GM19193 (cell line): ENCODE results near the gene WDR27.

ENCODE experiments used
- POLR2A ChIP-seq: IDR thresholded peaks from 4 replicates; pipeline ENCODE4 v1.6.1; 2011; ENCODE audit not compliant: insufficient read depth, insufficient read length; ENCODE audit errors: extremely low read depth

WDR27 gene

DNA sequence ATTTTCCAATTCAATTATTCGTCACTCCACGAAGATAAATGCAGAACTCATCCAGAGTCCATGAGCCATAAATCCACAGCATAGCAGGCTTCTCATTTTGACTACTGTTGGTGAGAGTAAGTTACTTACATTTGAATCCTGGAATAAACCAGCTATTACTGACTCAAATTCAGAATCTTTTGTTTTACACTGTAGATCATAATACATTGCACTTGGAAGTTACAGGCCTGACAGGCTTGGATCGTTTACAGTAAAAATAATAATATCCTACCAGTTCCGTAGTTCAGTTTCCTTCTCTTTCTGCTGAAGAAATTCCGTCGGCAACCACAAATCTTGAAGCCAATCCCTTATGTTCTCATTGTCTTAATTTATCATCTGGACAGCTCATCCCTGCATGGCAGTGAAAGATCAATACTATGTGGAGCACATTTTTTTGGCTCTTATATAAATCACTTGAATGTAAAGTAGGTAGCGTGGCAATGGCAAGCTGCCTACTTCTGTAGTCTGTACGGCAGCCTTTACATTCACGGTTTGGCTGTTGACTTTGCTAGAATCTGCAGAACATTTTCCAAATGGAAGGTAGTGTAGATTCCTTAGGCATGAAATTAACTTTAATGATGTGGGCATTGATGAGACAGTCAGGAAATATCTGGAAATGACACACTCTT, 142.9 kb downstream of the WDR27 start:
- no peak for TF ChIP-seq POLR2A

DNA sequence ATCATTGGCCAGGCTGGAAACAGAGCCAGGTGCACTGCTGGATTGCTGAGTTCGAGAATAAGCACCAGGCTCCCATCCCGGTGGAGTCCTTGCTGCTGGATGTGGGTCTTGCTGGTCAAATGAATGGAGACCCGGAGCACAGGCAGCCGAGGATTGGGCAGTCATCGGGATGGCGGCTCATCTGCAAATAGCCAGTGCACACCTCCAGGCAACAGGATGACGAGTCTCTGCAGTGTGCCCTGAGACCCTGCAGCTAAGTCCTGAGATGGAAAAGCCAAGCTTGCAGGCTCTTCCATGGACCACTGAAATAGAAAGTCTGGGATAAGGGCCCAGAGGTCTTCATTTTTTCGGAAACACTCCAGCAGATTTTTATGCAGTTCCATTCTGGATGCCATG, 143.5 kb downstream of the WDR27 start:
- TF ChIP-seq POLR2A, result no peak

DNA sequence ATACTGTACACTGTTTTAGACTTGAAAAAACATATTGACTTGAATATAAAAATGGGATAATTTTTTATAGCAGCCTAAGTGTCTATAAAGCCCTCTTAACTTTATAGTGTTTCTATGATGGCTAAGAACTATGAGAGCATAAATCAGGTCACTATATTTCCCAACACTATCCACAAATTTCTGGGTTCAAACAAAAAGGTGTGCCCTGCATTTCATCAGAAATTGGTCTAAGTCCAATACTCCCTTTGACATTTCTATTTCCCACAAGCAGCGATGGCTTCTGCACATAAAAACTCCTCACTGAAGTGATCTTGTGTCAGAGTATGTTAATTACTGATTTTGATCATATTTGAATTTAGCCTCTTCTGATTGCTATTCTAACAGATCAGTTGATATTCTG, 143.9 kb downstream of the WDR27 start:
- TF ChIP-seq POLR2A, result no peak

- no peak for TF ChIP-seq POLR2A
Measured at GRCh38 chr6:169556758-169557548, 144.9 kb downstream of the WDR27 start.

GRCh38 chr6:169555971-169556617, 145.7 kb downstream of the WDR27 start:
- TF ChIP-seq POLR2A, result no peak

DNA sequence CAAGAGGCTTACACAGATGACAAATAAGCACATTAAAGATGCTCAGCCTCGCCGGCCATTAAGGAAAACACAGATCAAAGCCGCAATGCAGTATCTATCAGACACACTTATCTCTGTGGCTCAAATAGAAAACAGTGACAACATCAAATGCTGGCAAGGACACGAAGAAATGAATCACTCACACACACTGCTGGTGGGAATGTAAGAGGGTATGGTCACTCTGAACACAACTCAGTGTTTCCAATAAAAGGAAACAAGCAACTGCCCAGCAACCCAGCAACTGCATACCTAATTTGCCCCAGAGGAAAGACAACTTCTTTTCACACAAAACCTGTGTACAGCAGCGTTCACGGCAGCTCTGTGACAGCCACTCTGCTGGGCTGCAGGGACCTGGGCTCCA, 155.8 kb downstream of the WDR27 start:
- no peak for TF ChIP-seq POLR2A

DNA sequence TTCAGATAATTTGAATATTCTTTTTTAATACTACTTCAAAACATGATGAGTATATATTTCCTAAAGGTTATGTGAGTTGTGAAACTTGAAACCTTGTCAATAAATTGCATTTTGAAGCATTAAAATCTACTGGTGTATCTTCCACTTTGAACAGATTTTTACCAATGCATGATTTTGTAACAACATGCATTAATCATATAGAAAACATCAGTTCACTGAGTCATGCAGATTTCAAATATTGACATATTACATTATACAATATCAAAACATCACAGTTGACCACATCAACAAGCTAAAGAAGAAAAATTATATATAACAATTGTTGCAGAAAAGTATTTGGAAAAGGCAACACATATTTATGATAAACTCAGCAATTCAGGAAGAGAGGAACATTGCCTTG, 158.1 kb downstream of the WDR27 start:
- TF ChIP-seq POLR2A, result no peak

DNA sequence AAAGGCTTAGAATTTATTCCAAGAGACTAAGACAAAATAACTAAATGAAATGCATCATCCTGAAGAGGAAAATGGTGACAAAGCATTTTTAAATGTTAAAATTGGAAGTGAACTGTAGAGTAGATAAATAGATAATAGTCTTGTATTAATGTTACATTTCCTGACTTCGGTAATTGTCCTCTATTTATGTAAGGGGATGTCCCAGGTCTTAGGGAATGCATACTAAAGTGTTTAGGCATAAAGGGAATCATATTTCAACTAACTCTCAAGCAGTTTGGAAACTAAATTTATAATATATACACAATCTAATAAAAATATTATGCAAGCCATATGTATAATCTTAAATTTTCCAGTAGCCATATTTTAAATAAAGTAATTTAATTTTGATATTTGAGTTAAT, 159.3 kb downstream of the WDR27 start:
- TF ChIP-seq POLR2A, result no peak

DNA sequence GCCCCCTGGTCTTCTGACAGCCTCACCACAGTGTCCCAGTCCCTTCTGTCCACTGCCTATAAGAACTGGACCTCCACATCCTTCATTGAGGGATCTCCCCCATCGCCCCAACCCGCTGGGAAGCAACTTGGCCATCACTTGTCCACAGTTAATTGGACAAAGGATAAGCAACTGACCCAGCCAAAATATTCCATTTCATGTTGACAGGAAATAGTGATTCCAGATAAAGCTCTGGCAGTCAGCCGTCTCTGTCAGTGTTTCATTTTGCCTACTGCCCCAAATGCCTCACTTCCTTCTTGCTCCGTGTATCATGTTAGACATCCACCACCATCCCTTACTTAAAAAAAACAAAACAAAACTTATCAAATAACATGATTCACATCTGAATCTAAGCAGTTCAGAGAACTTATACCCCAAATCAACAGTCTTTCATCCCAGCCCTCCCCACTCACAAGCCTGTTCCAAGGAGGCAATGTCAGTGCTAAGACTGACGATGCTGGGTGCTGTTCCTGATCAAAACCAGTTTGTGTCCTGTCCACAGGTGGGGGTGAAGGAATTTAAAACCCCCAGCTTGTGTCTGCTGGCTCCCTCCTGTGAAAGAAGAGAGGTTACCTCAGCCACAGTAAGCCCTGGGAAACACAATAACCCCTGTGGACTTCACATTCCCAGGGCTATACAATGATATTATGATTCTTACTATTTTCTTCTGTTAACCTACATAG, 162.5 kb downstream of the WDR27 start:
- no peak for TF ChIP-seq POLR2A

GRCh38 chr6:169536446-169537170, 165.2 kb downstream of the WDR27 start:
- TF ChIP-seq POLR2A, result no peak

DNA sequence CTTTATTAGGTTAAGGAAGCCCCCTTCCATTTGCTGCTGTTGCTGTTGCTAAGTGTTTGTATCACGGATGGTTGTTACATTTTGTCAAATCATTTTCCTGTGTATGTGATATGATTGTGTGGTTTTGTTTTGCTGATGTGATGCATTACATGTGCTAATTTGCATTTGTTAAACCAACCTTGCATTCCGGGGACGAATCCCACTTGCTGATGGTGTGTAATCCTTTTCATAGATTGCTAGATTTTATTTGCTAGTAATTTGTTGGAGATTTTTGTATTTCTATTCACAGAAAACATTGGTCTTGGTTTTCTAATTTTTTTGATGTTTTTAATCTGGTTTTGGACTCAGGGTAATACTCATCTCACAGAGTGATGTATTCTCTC, 167.8 kb downstream of the WDR27 start:
- TF ChIP-seq POLR2A, result no peak

GRCh38 chr6:169533301-169534038, 168.4 kb downstream of the WDR27 start:
- TF ChIP-seq POLR2A, result no peak

- TF ChIP-seq POLR2A, result no peak
Measured at GRCh38 chr6:169530752-169531123, 171.1 kb downstream of the WDR27 start.

GRCh38 chr6:169529931-169530751, 171.7 kb downstream of the WDR27 start:
- TF ChIP-seq POLR2A, result no peak

DNA sequence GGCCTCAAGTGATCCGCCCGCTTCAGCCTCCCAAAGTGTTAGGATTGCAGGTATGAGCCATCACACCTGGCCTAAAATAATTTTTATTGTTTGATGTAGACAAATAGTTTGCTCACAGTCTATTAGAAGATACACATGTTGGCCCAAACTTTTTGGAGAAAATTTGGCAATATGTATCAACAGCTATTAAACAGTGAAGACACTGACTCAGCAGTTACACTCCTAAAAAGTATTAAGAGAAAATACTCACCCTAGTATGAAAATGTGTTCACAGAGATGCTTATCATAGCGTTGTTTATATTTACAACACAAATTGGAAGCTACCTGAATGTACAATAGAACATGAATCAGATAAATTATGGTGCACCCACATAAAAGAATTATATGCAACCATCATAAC, 173.1 kb downstream of the WDR27 start:
- no peak for TF ChIP-seq POLR2A
